IPS-NIHi7 (cell line): Measurements from ENCODE around the gene C2orf78.
"Not testable (repeated sequence)": the region's sequence is repeated elsewhere in the genome, so short reads cannot be mapped to it uniquely, and the experiment has no call there.

ENCODE experiments used
- DNase-seq: peaks from one replicate; pipeline ENCODE4 v3.0.0; 2012; ENCODE audit warnings: mixed read lengths; ENCODE audit errors: extremely low spot score

C2orf78 gene

DNA sequence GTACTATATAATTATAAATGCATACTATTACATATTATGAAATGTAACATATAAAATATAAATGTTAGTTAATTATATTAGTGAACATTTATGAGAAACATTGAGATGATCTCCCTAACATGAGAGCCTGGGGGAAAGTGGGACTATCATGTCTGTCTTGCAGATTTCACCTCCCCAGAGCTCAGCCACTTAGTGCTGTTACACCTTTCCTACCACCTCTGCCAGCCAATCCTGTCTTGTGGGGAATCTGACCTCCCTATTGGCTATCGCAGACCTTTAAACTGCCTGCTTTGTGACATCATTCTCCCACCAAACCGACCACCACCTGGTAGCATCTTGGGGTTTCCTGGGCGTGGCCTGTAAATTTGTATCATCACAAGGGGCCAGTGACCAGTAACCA lies at the start of gene C2orf78:
TSS of gene C2orf78 (plus strand) at position 301 of the 400 bp plus-strand sequence. CDS start 127 bp downstream, outside the sequence.
- DNase-seq: not testable (repeated sequence)

DNA sequence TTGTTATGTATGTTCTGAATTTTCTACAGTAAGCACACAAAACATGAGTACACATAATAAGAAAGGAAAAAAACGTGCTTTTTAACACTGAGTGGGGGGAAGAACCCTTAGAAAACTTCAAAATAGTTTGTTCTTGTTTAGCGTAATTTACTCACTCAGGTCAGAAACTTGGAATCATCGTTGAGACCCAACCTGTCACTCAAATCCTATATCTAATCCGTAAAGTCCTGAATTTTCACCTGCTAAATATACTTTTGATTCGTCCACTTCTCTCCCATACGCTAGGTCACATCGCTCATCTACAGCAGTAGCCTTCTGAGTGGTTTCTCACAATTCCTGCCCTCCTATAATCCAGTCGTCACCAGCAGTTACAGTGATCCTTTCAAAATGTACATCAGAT lies 47.6 kb upstream of the C2orf78 start:
- no peak for DNase-seq

- DNase-seq: peak; percentile 100
These were observed 46.9 kb upstream of the C2orf78 start, which contains the start of gene TPRKB for GRCh38 chr2:73736855-73737779. Gene TPRKB, minus strand, starts transcription at chr2:73737345. Its CDS starts 2,776 bp downstream, at chr2:73734569.

GRCh38 chr2:73739101-73739500 lies 44.9 kb upstream of the C2orf78 start:
- DNase-seq: no peak

DNA sequence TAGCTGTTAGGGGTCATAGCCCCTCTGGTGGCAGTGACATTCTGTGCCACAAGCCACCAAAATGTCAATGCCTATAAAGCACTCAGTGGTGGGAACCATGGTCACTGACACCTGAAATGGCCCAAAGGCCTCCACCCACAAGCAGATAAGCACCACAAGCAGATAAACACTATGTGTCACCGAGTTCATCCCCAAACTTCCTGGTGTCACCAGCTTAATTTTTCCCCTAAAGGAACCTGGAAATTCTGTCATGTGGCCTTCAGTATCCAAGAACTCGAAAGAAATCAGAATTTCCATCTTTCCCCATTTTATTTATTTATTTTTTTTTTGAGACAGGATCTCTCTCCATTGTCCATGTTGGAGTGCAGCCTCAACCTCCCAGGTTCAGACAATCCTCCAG lies 43.2 kb upstream of the C2orf78 start:
- no peak for DNase-seq

GRCh38 chr2:73746015-73746876 lies 37.7 kb upstream of the C2orf78 start:
- peak; percentile 32 for DNase-seq

DNA sequence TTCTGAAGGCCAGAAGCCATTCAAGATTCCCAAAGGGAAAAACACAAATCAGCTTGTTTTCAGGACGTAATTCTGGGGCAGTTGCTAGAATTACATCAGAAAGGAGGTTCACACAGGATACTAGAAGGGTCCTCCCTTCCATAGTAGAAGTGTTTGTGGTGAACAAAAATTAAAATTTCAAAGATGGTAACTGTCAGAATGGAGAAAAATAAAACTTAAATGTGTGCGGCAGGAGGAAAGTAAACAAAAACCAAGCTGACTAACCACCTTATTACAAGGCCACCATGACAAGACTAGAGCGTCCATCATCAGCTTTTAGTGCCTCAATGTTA lies 37.1 kb upstream of the C2orf78 start:
- no peak for DNase-seq

GRCh38 chr2:73749314-73749713 lies 34.7 kb upstream of the C2orf78 start:
- no peak for DNase-seq

GRCh38 chr2:73754332-73754731 lies 29.7 kb upstream of the C2orf78 start:
- DNase-seq: not testable (repeated sequence)

- no peak for DNase-seq
These were observed 24.7 kb upstream of the C2orf78 start for GRCh38 chr2:73759285-73759764.

DNA sequence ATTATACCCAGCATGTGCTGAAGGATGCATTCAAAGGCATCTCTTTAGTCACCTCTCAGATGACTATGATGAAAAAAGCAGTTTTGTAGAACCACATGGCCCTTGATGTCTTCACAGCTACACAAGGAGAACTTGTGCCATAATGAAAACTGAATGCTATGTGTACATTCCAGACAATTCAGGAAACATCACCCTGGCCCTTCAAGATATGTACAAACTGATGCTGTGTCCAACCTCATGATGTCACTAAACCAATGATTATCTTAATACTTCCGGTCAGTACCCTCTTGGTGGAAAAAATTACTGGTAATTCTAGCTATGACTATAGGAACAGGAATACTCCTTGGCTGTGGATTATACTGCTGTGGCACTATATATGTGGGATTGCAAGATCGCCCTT lies 24.1 kb upstream of the C2orf78 start:
- DNase-seq: no peak

DNA sequence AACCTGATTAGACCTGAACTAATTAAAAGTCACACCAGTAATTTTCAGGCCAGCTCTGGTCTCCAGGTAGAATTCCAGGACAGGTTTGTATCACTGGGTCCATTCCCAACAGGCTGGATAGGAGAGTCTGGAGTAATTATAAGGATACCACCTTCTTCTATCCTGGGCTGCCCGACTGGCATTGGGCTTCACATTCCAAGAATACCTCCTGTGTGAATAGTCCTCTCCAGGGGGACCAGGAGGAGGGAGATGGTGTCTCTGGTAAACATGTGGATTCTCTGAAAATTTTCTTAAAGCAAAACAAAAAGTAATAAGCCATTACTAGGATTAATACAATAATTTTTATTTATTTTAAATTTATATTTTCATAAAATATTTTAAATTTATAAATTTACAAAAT lies 21.4 kb upstream of the C2orf78 start:
- no peak for DNase-seq

DNA sequence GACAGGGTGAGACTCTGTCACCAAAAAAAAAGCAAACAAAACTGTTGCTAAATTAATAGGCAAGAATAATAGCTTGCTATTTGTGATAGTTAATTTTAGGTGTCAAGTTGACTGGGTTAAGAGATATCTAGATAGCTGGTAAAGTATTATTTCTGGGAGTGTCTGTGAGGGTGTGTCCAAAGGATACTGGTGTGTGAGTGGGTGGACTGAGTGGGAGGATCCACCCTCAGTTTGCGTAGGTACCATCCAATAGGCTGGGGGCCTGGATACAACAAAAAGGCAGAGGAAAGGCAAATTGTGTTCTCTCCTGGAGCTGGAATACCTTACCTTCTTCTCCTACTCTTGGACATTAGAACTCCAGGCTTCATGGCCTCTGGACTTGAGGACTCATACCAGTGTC lies 19.0 kb upstream of the C2orf78 start:
- DNase-seq: no peak

DNA sequence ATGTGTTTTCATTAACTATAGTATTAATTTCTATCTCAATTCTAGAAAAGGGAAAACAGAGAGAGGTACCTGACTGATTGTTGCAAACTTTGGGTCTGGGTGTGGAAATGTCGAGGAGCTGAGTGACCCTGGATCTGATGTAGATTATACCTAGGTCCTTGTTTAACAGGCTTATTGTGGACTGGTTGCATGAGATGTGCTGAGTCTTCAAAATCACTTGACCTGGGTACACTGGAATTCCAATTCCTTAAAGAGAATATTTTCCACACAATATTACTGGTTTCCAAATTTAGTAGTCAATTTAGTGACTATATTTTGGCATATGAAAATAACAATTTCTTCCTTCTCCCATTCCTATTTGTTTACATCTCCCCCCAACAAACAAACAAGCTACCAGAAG lies 17.6 kb upstream of the C2orf78 start:
- DNase-seq: no peak

GRCh38 chr2:73766994-73767393 lies 17.0 kb upstream of the C2orf78 start:
- DNase-seq: no peak

DNA sequence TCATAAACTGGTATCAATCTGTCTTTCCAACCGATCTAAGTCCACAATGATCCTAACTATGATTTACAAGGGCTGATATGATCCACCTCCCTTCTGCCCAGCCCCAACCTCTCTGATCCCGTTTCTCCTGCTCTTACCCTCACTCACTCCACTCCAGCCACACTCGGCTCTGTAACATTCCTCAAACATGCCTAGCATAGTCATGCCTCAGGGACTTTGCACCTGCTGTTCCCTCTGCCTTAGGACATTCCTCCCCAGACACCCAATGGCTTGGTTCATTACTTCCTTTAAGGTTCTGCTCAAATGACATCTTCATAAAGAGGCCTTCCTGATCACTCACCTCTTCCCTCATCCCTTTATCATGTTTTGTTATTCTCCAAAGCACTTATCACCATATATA lies 13.3 kb upstream of the C2orf78 start:
- no peak for DNase-seq

- no peak for DNase-seq
These were observed 11.2 kb upstream of the C2orf78 start for GRCh38 chr2:73772819-73773218.

DNA sequence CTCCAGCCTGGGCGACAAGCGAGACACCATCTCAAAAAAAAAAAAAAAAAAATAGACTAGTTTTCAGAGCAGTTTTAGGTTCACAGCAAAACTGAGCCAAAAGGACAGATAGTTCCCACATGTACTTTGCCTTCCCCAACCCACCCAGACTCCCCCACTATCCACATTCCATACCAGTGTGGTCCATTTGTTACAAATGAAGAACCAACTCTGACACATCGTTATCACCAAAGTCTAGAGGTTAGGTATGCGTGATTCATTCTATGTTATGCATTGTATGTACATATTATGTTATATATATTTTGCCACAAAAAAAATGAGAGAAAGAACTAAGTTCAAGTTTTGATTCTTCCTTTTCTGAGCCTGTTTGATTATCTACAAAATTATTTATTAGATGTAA lies 7.6 kb upstream of the C2orf78 start:
- DNase-seq: no peak

GRCh38 chr2:73776869-73777519 lies 7.0 kb upstream of the C2orf78 start:
- no peak for DNase-seq

DNA sequence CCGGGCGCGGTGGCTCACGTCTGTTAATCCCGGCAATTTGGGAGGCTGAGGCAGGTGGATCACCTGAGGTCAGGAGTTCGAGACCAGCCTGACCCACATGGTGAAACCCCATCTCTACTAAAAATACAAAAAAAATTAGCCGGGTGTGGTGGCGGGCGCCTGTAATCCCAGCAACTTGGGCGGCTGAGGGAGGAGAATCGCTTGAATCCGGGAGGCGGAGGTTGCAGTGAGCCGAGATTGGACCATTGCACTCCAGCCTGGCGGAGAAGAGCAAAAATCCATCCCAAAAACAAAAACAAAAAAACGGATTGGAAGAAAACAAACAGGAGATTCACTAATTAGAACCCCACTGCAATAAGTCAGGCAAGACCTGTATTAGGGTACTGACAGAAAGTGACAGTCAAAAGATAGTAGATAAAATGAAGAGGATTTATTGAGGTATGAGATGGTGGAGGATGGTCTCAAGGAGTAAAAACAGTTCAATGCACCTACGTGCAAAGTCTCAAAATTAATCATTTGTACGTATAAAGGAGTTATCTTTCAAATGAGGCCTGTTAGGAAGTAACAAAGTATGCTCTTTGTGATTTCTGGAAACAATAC lies 5.0 kb upstream of the C2orf78 start:
- DNase-seq: not testable (repeated sequence)

DNA sequence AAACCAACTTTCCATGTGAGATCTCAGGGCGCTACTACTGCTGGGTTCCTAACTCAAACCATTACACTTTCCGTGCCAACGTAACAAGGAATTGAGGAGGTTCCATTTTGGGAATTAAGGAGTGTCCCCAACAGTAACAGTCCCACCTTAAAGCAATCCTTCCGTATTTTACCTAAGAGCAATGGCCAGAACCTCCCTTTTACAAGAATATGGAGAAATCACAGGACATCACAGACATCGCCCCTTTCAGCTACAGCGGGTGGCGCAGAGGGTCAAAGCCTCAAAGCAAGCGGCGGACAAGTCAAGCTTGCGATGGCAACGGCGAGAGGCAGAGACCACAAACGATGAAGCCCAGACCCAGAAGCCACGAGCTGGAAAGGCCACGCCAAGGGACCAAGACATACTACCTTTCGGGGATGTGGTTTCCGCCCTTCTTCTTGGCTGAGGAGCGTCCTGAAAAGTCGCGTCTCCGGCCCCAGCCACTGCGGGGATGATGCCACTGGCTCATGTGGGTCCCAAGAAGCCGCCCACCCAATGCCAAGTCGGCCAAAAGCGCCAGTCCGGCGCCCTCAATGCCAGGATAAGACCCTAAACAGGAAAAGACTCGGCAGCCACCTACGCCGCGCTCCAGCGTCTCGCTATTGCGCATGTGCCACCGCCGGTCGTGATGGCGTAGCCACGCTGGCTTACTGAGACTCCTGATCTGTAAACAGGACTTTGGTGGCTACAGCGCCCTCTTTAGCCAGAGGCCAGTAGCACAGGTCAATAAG lies 4.3 kb upstream of the C2orf78 start, which contains the start of gene DUSP11:
TSS of gene DUSP11 (minus strand) at position 637 of the 770 bp plus-strand sequence. CDS start at position 508, 129 bp downstream.
- peak; percentile 96 for DNase-seq
